H1 (cell line): Measurements from ENCODE around the gene WFDC5. TPM values are rescaled to one million over a fixed set of nuclear protein-coding genes. Genes with fewer than 3 reads are reported as not detected.

ENCODE experiments used
- CTCF ChIA-PET: fragments of 300-600 bp; sonication (Branson Sonifier 250); formaldehyde crosslinking; loops from one replicate; lab custom pipeline; 2021; ENCODE audit not compliant: partially characterized antibody; lab: Charles Lee
- POLR2A ChIA-PET: fragments of 300-600 bp; sonication (Branson Sonifier 250); formaldehyde crosslinking; loops from one replicate; lab custom pipeline; 2021; ENCODE audit warnings: inconsistent platforms; ENCODE audit not compliant: partially characterized antibody; lab: Charles Lee
- DNase-seq, 2 experiments: peaks; one replicate each; pipeline versions ENCODE4 v3.0.0 to v3.0.0-alpha.2; 2010 to 2022; ENCODE audit warnings: low spot score in 2 of 2, low read depth in 1 of 2, mixed read lengths in 1 of 2
- FAIRE-seq: peaks from 2 replicates; lab custom pipeline; 2011; peaks lifted over from hg19 to GRCh38; lab: Jason Lieb, UNC
- H2AFZ ChIP-seq: 2 replicates; pipeline ENCODE4 v1.8.1; 2012; ENCODE audit warnings: low read length, inconsistent platforms
- H2AK5ac ChIP-seq: 2 replicates; pipeline ENCODE4 v1.6.1; 2013; ENCODE audit warnings: low read depth, low read length
- H2BK120ac ChIP-seq: replicated peaks from 2 replicates; pipeline ENCODE3; 2013; ENCODE audit warnings: low read depth, low read length, inconsistent platforms
- H2BK12ac ChIP-seq: 2 replicates; pipeline ENCODE4 v1.6.1; 2013; ENCODE audit warnings: low read depth, low read length
- H2BK15ac ChIP-seq: 2 replicates; pipeline ENCODE4 v1.6.1; 2013; ENCODE audit warnings: low read length
- H2BK20ac ChIP-seq: 2 replicates; pipeline ENCODE4 v1.6.1; 2013; ENCODE audit warnings: low read length
- H2BK5ac ChIP-seq: 2 replicates; pipeline ENCODE4 v1.6.1; 2013; ENCODE audit warnings: low read depth, low read length
- H3K14ac ChIP-seq: 2 replicates; pipeline ENCODE4 v1.6.1; 2013; ENCODE audit warnings: inconsistent platforms; ENCODE audit not compliant: insufficient read length
- H3K18ac ChIP-seq: 2 replicates; pipeline ENCODE4 v1.6.1; 2013; ENCODE audit warnings: low read length; ENCODE audit errors: extremely low read depth
- H3K23ac ChIP-seq: 2 replicates; pipeline ENCODE4 v1.6.1; 2013; ENCODE audit warnings: inconsistent platforms; ENCODE audit not compliant: insufficient read length
- H3K23me2 ChIP-seq: 2 replicates; pipeline ENCODE4 v1.6.1; 2013; ENCODE audit warnings: low read depth, low read length
- H3K27ac ChIP-seq: 2 replicates; pipeline ENCODE4 v1.6.1; 2011; ENCODE audit warnings: low read depth, low read length, inconsistent platforms
- H3K27me3 ChIP-seq, 4 experiments: replicated peaks in 1 of 4; 1 replicate in 1 of 4; 2 replicates in 3 of 4; pipeline versions ENCODE4 v1.6.1 to v1.8.1; 2011 to 2013; ENCODE audit warnings: low read length in 3 of 4, mild to moderate bottlenecking in 3 of 4, inconsistent platforms in 2 of 4, mixed read lengths in 2 of 4, moderate library complexity in 1 of 4; ENCODE audit not compliant: control insufficient read depth in 3 of 4, insufficient read depth in 3 of 4; ENCODE audit errors: extremely low read depth in 1 of 4
- H3K36me3 ChIP-seq, 4 experiments: 2 replicates each; pipeline versions ENCODE4 v1.6.1 to v1.8.1; 2011 to 2013; ENCODE audit warnings: mild to moderate bottlenecking in 4 of 4, low read length in 3 of 4, moderate library complexity in 2 of 4, control low read depth in 1 of 4, inconsistent platforms in 1 of 4; ENCODE audit not compliant: insufficient read depth in 4 of 4, control insufficient read depth in 2 of 4
- H3K4ac ChIP-seq: replicated peaks from 2 replicates; pipeline ENCODE3; 2013; ENCODE audit warnings: low read length, low read depth, mixed read lengths, inconsistent platforms; ENCODE audit not compliant: insufficient read length
- H3K4me1 ChIP-seq, 4 experiments: replicated peaks in 1 of 4; 1 replicate in 1 of 4; 2 replicates in 3 of 4; pipeline versions ENCODE4 v1.6.1 to v1.8.1; 2011 to 2013; ENCODE audit warnings: low read length in 3 of 4, inconsistent platforms in 2 of 4, mixed read lengths in 1 of 4; ENCODE audit not compliant: insufficient read depth in 4 of 4, control insufficient read depth in 3 of 4
- H3K4me2 ChIP-seq, 2 experiments: 2 replicates each; pipeline versions ENCODE4 v1.6.1 to v1.8.1; 2011 to 2013; ENCODE audit warnings: low read depth in 2 of 2, low read length in 2 of 2, control low read depth in 1 of 2, inconsistent platforms in 1 of 2, mild to moderate bottlenecking in 1 of 2; ENCODE audit not compliant: insufficient read depth in 1 of 2
- H3K4me3 ChIP-seq, 4 experiments: fragments of 200-600, 300-600 bp in 1 of 4; sonication (generic), shearing (Covaris generic), sonication (Bioruptor Twin) in 1 of 4; 2 replicates each; pipeline versions ENCODE4 v1.5.1 to v1.8.1; 2011 to 2016; ENCODE audit warnings: low read length in 4 of 4, low read depth in 3 of 4, control low read depth in 2 of 4, inconsistent platforms in 2 of 4, mild to moderate bottlenecking in 2 of 4, mixed read lengths in 1 of 4, moderate library complexity in 1 of 4; ENCODE audit not compliant: insufficient read depth in 2 of 4; ENCODE audit errors: extremely low read depth in 1 of 4
- H3K56ac ChIP-seq: replicated peaks from 2 replicates; pipeline ENCODE3; 2013; ENCODE audit warnings: low read depth, mild to moderate bottlenecking, mixed read lengths, low read length, inconsistent platforms; ENCODE audit not compliant: insufficient read length
- H3K79me1 ChIP-seq: 2 replicates; pipeline ENCODE4 v1.6.1; 2013; ENCODE audit warnings: low read depth, low read length, control low read depth
- H3K79me2 ChIP-seq, 2 experiments: 2 replicates each; pipeline versions ENCODE4 v1.6.1 to v1.8.1; 2012 to 2013; ENCODE audit warnings: low read length in 2 of 2, mild to moderate bottlenecking in 2 of 2, inconsistent platforms in 1 of 2; ENCODE audit not compliant: insufficient read depth in 2 of 2, control insufficient read depth in 1 of 2
- H3K9ac ChIP-seq, 4 experiments: replicated peaks in 1 of 4; 1 replicate in 1 of 4; 2 replicates in 3 of 4; pipeline versions ENCODE4 v1.6.1 to v1.8.1; 2011 to 2013; ENCODE audit warnings: low read depth in 3 of 4, low read length in 3 of 4, control low read depth in 2 of 4, mild to moderate bottlenecking in 2 of 4, moderate library complexity in 2 of 4, inconsistent platforms in 1 of 4; ENCODE audit errors: extremely low read depth in 1 of 4
- H3K9me3 ChIP-seq, 2 experiments: 2 replicates each; pipeline versions ENCODE4 v1.6.1 to v1.8.1; 2012 to 2013; ENCODE audit warnings: mild to moderate bottlenecking in 2 of 2, moderate library complexity in 2 of 2, control low read depth in 1 of 2, inconsistent platforms in 1 of 2, low read depth in 1 of 2, low read length in 1 of 2, mixed read lengths in 1 of 2; ENCODE audit not compliant: insufficient read depth in 2 of 2
- H4K20me1 ChIP-seq, 2 experiments: replicated peaks in 1 of 2; 2 replicates each; pipeline versions ENCODE3 to v1.8.1; 2011 to 2013; ENCODE audit warnings: inconsistent platforms in 2 of 2, low read length in 2 of 2, mild to moderate bottlenecking in 1 of 2; ENCODE audit not compliant: insufficient read depth in 2 of 2, control insufficient read depth in 1 of 2
- H4K5ac ChIP-seq: 2 replicates; pipeline ENCODE4 v1.6.1; 2013; ENCODE audit warnings: low read length, low read depth, mixed read lengths, inconsistent platforms; ENCODE audit not compliant: insufficient read length
- H4K8ac ChIP-seq: 2 replicates; pipeline ENCODE4 v1.8.0; 2013; ENCODE audit warnings: mild to moderate bottlenecking, moderate library complexity, low read length, inconsistent platforms; ENCODE audit not compliant: insufficient read depth; ENCODE audit errors: extremely low read depth
- H4K91ac ChIP-seq: replicated peaks from 2 replicates; pipeline ENCODE3; 2013; ENCODE audit warnings: low read length, mixed read lengths, inconsistent platforms; ENCODE audit not compliant: insufficient read length
- BCL11A ChIP-seq, 2 experiments: IDR thresholded peaks; one replicate each; pipeline ENCODE4 v1.6.1; 2011; ENCODE audit warnings: low read depth in 2 of 2, low read length in 2 of 2, mild to moderate bottlenecking in 2 of 2
- CTCF ChIP-seq, 3 experiments: IDR thresholded peaks; 1 replicate in 2 of 3; 2 replicates in 1 of 3; pipeline versions ENCODE4 v1.5.1 to v1.6.1; 2011; ENCODE audit warnings: low read length in 3 of 3, mild to moderate bottlenecking in 3 of 3, inconsistent platforms in 2 of 3, low read depth in 1 of 3, moderate library complexity in 1 of 3; ENCODE audit not compliant: insufficient read depth in 1 of 3; ENCODE audit errors: control extremely low read depth in 1 of 3
- WGBS, 2 experiments: shearing (Covaris generic) in 1 of 2; methylation state at CpG; one replicate each; pipeline versions ENCODE4 v1.1.6 to v1.1.7; 2013 to 2015; ENCODE audit warnings: low lambda C conversion rate in 2 of 2, mixed read lengths in 2 of 2, inconsistent platforms in 1 of 2, low coverage in 1 of 2, missing lambda C conversion rate in 1 of 2; ENCODE audit not compliant: insufficient replicate concordance in 2 of 2, insufficient coverage in 1 of 2, insufficient read length in 1 of 2; ENCODE audit errors: extremely low coverage in 1 of 2, missing lambda C conversion rate in 1 of 2; 5-methylcytosine and 5-hydroxymethylcytosine counted together
- polyA plus RNA-seq, 7 experiments: library from polyadenylated mRNA; depleted of rRNA in 3 of 7; stranded (reverse) in 5 of 7; unstranded in 2 of 7; fragments of >200 nt in 5 of 7; fragments of 200-250 nt in 2 of 7; gene quantifications; 1 replicate in 5 of 7; 2 replicates in 1 of 7; 4 replicates in 1 of 7; pipeline versions ENCODE4 v1.2.1 to v1.2.3, GENCODE V29; 2011 to 2013; ENCODE audit warnings: missing spikeins in 2 of 7, mixed read lengths in 2 of 7
- total RNA-seq: library from RNA; stranded (reverse); fragmentation: NEBNext Ultra II Directional; extraction: Animal tissue kit (Norgen Biotek cat#: 25700); gene quantifications from 2 replicates; pipeline ENCODE4 v1.2.1, GENCODE V29; 2021

WFDC5 gene
- total and polyA plus RNA-seq, 2 of the 8 experiments (the other 6 are each of a cell fraction or from before 2014, with no cell fraction given): not detected

- no peak for FAIRE-seq
- no peaks in the 10 kb centered on the region; the same call in 1 of the 2 replicates for H3K23me2 ChIP-seq
- no peak overlapping the region for H3K9ac ChIP-seq
- H3K14ac ChIP-seq: no peak overlapping the region
- H3K18ac ChIP-seq: no peak overlapping the region
- no peak overlapping the region for H3K4me3 ChIP-seq
- peaks cover 2 to 13% (median 4%) of the 10 kb centered on the region in 4 experiments; a peak in 6 of 7 replicates for H3K4me1 ChIP-seq
- peak overlapping the region; percentile 36; the same call in 1 of the 2 replicates for H2BK15ac ChIP-seq
- H3K36me3 ChIP-seq: peaks cover 0 to 5% (median 0%) of the 10 kb centered on the region in 4 experiments; a peak in 1 of 8 replicates
- peak overlapping the region; percentile 77; the same call in 1 of the 2 replicates for H4K8ac ChIP-seq
- H2BK20ac ChIP-seq: no peak overlapping the region
- H2BK12ac ChIP-seq: peak overlapping the region; percentile 85; the same call in 1 of the 2 replicates
- CTCF ChIA-PET: interaction anchor here (0.6 to 17.6 kb wide), 15 partner anchors 12 to 194 kb away, joined by 3 to 233 read pairs (median 16); partner anchors contain the start of gene WFDC5
- no peak for DNase-seq
- H2BK120ac ChIP-seq: no peak overlapping the region
- H4K91ac ChIP-seq: no peak overlapping the region
- no peaks in the 10 kb centered on the region for H3K79me1 ChIP-seq
- no peak overlapping the region for H3K4ac ChIP-seq
- H2AFZ ChIP-seq: 0 out of 2 replicates have a peak overlapping the region, but pooled peaks have one; percentile 61
- H3K79me2 ChIP-seq: no peaks in the 10 kb centered on the region
- H3K9me3 ChIP-seq: peaks cover 0 to 8% of the 10 kb centered on the region in 2 experiments; a peak in 2 of 4 replicates
- H3K4me2 ChIP-seq: 0 out of 4 replicates have a peak overlapping the region, but pooled peaks of 1 of the 2 experiments have one; percentile 26
- no peak overlapping the region for H3K27ac ChIP-seq
- H2BK5ac ChIP-seq: no peak overlapping the region
- no peak for TF ChIP-seq BCL11A (IDR thresholded peaks at IDR 0.05; ENCODE audit: low read depth in 2 of 2, low read length in 2 of 2)
- peak in 2 of 3 experiments; percentile 5 to 11; a peak in 2 of 4 replicates for TF ChIP-seq CTCF (IDR thresholded peaks at IDR 0.05; ENCODE audit: control extremely low read depth in 1 of 3, insufficient read depth in 1 of 3, low read depth in 1 of 3, low read length in 3 of 3)
- peaks cover 5 to 41% (median 31%) of the 10 kb centered on the region in 4 experiments for H3K27me3 ChIP-seq
- no peak overlapping the region for H3K56ac ChIP-seq
- H4K5ac ChIP-seq: no peak overlapping the region
- H4K20me1 ChIP-seq: peaks cover 3 to 4% of the 10 kb centered on the region in 2 experiments
- H3K23ac ChIP-seq: no peak overlapping the region
- POLR2A ChIA-PET: interaction anchor here (0.9 kb wide), 1 partner anchor 196 kb away, joined by 3 read pairs; no protein-coding TSS in a partner anchor
- H2AK5ac ChIP-seq: no peak overlapping the region
- WGBS, 2 experiments: 97% methylated on average over 45 of the region's 56 CpGs; no CpG with 5 or more reads in 1 of the 2 experiments
These were observed 17.4 kb downstream of the WFDC5 start for GRCh38 chr20:45097485-45098102.
